A549 treated with Mapracorat at 1 μM for 4 hours (cell line): ENCODE data around the gene APOBEC3H. TPM values are rescaled to one million over a fixed set of nuclear protein-coding genes. Genes with fewer than 3 reads are reported as not detected.

ENCODE experiments used
- total RNA-seq: library from RNA; stranded (reverse); fragments of 200-300 nt; extraction: Qiagen RNA extraction; gene quantifications from 5 replicates; pipeline ENCODE4 v1.2.3, GENCODE V29; 2022

Gene APOBEC3H
- total RNA-seq = 0.14 to 0.65 TPM (median 0.63 TPM) in 3 of 5 replicates, not detected in the others

DNA sequence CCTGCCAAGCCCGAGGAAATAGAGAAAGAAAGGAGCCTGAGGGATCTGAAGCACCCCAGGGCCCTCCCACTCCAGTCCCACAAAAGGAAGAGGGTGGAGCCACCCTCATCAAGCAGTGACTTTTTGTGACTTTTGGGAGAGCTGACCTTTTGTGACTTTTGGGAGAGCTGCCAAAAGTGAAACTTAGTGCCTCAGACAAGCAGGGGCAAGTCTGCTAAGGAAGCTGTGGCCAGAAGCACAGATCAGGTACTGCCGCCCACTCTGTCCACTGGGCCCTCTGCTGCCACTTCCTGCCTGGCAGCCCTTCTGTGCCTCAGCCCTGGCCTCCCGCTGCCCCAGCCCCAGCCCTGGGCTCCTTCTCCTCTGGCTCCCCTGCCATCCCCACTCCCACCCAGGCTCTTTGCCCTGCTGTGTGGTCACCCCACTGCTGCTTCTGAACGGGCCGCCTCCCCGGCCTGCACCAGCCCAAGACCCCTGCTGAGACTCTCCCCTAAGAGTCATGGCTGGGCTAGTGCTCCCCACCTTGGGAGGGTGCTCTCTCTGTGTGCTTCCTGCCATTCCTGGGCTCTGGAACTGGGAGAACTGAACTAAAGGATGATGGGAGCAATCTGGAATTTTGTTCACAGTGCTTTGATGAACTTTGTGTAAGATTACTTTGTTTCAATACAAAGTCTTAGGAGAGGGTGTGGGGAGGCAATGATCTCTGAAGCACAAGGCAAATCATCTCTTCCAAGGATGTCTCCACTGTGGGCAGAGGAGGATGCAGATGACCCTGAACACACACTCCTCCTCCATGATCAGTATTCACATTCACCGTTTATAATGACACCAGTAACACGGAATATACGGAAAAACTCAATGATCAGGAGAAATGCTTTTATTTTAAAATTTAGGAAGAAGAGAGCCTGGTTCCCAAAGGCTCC lies at the start of gene APOBEC3H:
TSS of gene APOBEC3H (plus strand) at position 147 of the 923 bp plus-strand sequence. CDS start 3,035 bp downstream, outside the sequence.

DNA sequence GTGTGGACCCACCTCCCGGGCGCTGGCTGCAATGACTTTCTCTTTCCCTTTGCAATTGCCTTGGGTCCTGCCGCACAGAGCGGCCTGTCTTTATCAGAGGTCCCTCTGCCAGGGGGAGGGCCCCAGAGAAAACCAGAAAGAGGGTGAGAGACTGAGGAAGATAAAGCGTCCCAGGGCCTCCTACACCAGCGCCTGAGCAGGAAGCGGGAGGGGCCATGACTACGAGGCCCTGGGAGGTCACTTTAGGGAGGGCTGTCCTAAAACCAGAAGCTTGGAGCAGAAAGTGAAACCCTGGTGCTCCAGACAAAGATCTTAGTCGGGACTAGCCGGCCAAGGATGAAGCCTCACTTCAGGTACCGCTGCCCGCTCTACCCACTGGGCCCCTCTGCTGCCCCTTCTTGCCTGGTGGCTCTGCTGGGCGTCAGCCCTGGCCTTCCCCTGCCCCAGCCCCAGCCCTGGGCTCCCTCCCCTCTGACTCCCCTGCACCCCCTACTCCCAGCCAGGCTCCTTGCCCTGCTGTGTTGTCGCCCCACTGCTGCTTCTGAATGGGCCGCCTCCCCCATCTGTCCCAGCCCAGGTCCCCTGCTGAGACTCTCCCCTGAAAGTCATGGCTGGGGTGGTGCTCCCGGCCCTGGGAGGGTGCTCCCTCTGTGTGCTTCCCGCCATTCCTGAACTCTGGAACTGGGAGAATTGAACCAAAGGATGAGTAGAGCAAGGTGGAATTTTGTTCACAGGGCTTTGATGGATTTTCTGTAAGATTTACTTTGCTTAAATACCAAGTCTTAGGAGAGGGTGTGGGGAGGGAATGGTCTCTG lies 19.8 kb upstream of the APOBEC3H start, which contains the start of gene APOBEC3G:
TSS of gene APOBEC3G (plus strand) at position 250 of the 815 bp plus-strand sequence. CDS start at position 337, 87 bp downstream.

DNA sequence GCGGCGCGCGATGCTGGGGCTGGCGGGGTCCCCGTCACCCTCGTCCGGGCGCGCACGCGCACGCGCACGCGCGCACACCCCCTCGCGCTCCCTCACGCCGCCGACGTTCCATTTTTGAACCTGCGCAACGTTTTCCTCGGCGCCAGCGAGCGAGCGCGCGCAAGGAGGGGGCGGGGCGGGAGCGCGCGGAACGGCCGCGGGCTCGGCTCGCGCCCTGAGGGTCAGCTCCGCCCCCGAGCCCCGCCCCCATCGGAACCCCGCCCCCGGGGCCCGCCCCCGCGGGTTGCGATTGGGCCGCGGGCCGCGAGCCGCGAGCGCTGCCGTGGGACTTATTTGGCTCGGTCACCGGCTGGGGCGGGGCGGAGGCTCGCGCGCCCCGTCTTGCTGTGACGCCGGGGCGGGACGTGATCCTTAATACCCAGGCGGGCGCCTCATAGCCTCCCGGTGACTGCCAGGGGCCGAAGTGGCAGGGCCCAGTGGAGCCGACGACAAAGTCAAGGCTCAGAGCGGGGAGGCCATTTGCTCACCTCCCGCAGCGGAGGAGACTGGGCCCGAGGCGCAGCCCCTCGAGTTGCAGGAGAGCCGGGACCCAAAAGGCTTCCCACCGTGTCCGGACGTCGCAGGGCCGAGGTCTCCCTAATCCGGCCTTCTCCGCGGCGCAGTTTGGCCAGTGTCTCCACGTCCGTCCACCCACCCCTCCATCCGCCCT lies 55.6 kb downstream of the APOBEC3H start, which contains the start of gene CBX7:
TSS of gene CBX7 (minus strand) at position 170 of the 709 bp plus-strand sequence. CDS start 236 bp downstream, outside the sequence.

Other genes starting within 250 kb of the APOBEC3H start
- 21.9 to 31.8 TPM (median 28.4 TPM) in 5 replicates for gene CBX6, start 225.0 kb upstream of the APOBEC3H start, total RNA-seq
- gene APOBEC3A, start 139.6 kb upstream of the APOBEC3H start, total RNA-seq = not detected in 5 replicates
- 27.0 to 32.6 TPM (median 28.8 TPM) in 5 replicates for gene APOBEC3B, start 114.9 kb upstream of the APOBEC3H start, total RNA-seq
- 25.4 to 29.0 TPM (median 27.5 TPM) in 5 replicates for gene APOBEC3C, start 83.0 kb upstream of the APOBEC3H start, total RNA-seq
- 0.08 to 0.55 TPM (median 0.20 TPM) in 4 of 5 replicates, not detected in the other for gene APOBEC3D, start 76.1 kb upstream of the APOBEC3H start, total RNA-seq
- 1.6 to 2.4 TPM (median 2.2 TPM) in 5 replicates for gene APOBEC3F, start 56.4 kb upstream of the APOBEC3H start, total RNA-seq
- gene APOBEC3G, start 20.0 kb upstream of the APOBEC3H start, total RNA-seq = not detected in 5 replicates
- 0.84 to 1.6 TPM (median 1.0 TPM) in 5 replicates for gene CBX7, start 55.4 kb downstream of the APOBEC3H start, total RNA-seq
- gene PDGFB, start 147.7 kb downstream of the APOBEC3H start, total RNA-seq = 3.3 to 4.1 TPM (median 3.7 TPM) in 5 replicates
- 1,740 to 2,307 TPM (median 1,763 TPM) in 5 replicates for gene RPL3, start 222.4 kb downstream of the APOBEC3H start, total RNA-seq